ENCODE results near the gene FRYL. TPM values are rescaled to one million over a fixed set of nuclear protein-coding genes. Genes with fewer than 3 reads are reported as not detected.
"Not testable (repeated sequence)": the region's sequence is repeated elsewhere in the genome, so short reads cannot be mapped to it uniquely, and the experiment has no call there.

The FRYL gene
- polyA plus RNA-seq, 1 donor = 45.7 TPM

GRCh38 chr4:48683784-48684666 is 96.1 kb downstream of the FRYL start:
- Histone ChIP-seq H3K9me3 (ENCODE audit: control insufficient read depth, low read depth, low read length) (no peaks in the 10 kb centered on the region), H3K36me3 (ENCODE audit: control insufficient read depth, insufficient read depth, low read length) (no peaks in the 10 kb centered on the region), H3K4me3 (ENCODE audit: low read length) (no peak overlapping the region), H3K27me3 (ENCODE audit: control insufficient read depth, insufficient read depth, low read length) (no peaks in the 10 kb centered on the region), H3K4me1 (ENCODE audit: control insufficient read depth, insufficient read depth, low read length) (no peaks in the 10 kb centered on the region), H3K27ac (ENCODE audit: low read length) (no peak overlapping the region)
- no peak for DNase-seq
- WGBS (ENCODE audit: insufficient coverage, low lambda C conversion rate) = no CpG with 5 or more reads among the region's 1 CpG

- DNase-seq; H3K36me3 ChIP-seq (ENCODE audit: control insufficient read depth, insufficient read depth, low read length); H3K4me3 ChIP-seq (ENCODE audit: low read length); H3K27me3 ChIP-seq (ENCODE audit: control insufficient read depth, insufficient read depth, low read length); H3K27ac ChIP-seq (ENCODE audit: low read length); H3K9me3 ChIP-seq (ENCODE audit: control insufficient read depth, low read depth, low read length); H3K4me1 ChIP-seq (ENCODE audit: control insufficient read depth, insufficient read depth, low read length): not testable (repeated sequence)
- no CpG with 5 or more reads among the region's 3 CpGs for WGBS (ENCODE audit: insufficient coverage, low lambda C conversion rate)
These were observed 97.2 kb downstream of the FRYL start for GRCh38 chr4:48682870-48683269.

GRCh38 chr4:48681856-48682255 is 98.2 kb downstream of the FRYL start:
- Histone ChIP-seq H3K27ac (ENCODE audit: low read length) (peak overlapping the region; percentile 68), H3K27me3 (ENCODE audit: control insufficient read depth, insufficient read depth, low read length) (no peaks in the 10 kb centered on the region), H3K9me3 (ENCODE audit: control insufficient read depth, low read depth, low read length) (no peaks in the 10 kb centered on the region), H3K4me3 (ENCODE audit: low read length) (no peak overlapping the region), H3K4me1 (ENCODE audit: control insufficient read depth, insufficient read depth, low read length) (no peaks in the 10 kb centered on the region), H3K36me3 (ENCODE audit: control insufficient read depth, insufficient read depth, low read length) (no peaks in the 10 kb centered on the region)
- peak; percentile 50 to 73 for DNase-seq

GRCh38 chr4:48680848-48681568 is 99.1 kb downstream of the FRYL start:
- WGBS (ENCODE audit: insufficient coverage, low lambda C conversion rate) = 37% methylated on average over 5 of the region's 12 CpGs
- H3K36me3 ChIP-seq (ENCODE audit: control insufficient read depth, insufficient read depth, low read length) = no peaks in the 10 kb centered on the region
- peaks cover 2% of the 10 kb centered on the region for H3K9me3 ChIP-seq (ENCODE audit: control insufficient read depth, low read depth, low read length)
- peak; percentile 44 to 82 for DNase-seq
- H3K4me3 ChIP-seq (ENCODE audit: low read length) = peak overlapping the region; percentile 32
- H3K27ac ChIP-seq (ENCODE audit: low read length) = peak overlapping the region; percentile 68
- H3K27me3 ChIP-seq (ENCODE audit: control insufficient read depth, insufficient read depth, low read length) = no peaks in the 10 kb centered on the region
- H3K4me1 ChIP-seq (ENCODE audit: control insufficient read depth, insufficient read depth, low read length) = no peaks in the 10 kb centered on the region

GRCh38 chr4:48673537-48673936 is 106.5 kb downstream of the FRYL start:
- Histone ChIP-seq H3K9me3 (ENCODE audit: control insufficient read depth, low read depth, low read length) (peaks cover 11% of the 10 kb centered on the region), H3K4me1 (ENCODE audit: control insufficient read depth, insufficient read depth, low read length) (no peaks in the 10 kb centered on the region), H3K27me3 (ENCODE audit: control insufficient read depth, insufficient read depth, low read length) (no peaks in the 10 kb centered on the region), H3K27ac (ENCODE audit: low read length) (no peak overlapping the region), H3K4me3 (ENCODE audit: low read length) (no peak overlapping the region), H3K36me3 (ENCODE audit: control insufficient read depth, insufficient read depth, low read length) (no peaks in the 10 kb centered on the region)
- 83% methylated on average over 3 of the region's 3 CpGs for WGBS (ENCODE audit: insufficient coverage, low lambda C conversion rate)
- no peak for DNase-seq

GRCh38 chr4:48670587-48670986 is 109.5 kb downstream of the FRYL start:
- H3K27me3 ChIP-seq (ENCODE audit: control insufficient read depth, insufficient read depth, low read length) = no peaks in the 10 kb centered on the region
- H3K4me3 ChIP-seq (ENCODE audit: low read length) = no peak overlapping the region
- H3K9me3 ChIP-seq (ENCODE audit: control insufficient read depth, low read depth, low read length) = peaks cover 8% of the 10 kb centered on the region
- no peak for DNase-seq
- H3K27ac ChIP-seq (ENCODE audit: low read length) = no peak overlapping the region
- peaks cover 27% of the 10 kb centered on the region for H3K4me1 ChIP-seq (ENCODE audit: control insufficient read depth, insufficient read depth, low read length)
- no CpG with 5 or more reads among the region's 1 CpG for WGBS (ENCODE audit: insufficient coverage, low lambda C conversion rate)
- H3K36me3 ChIP-seq (ENCODE audit: control insufficient read depth, insufficient read depth, low read length) = no peaks in the 10 kb centered on the region

GRCh38 chr4:48669086-48669485 is 111.0 kb downstream of the FRYL start:
- Histone ChIP-seq H3K9me3 (ENCODE audit: control insufficient read depth, low read depth, low read length) (no peaks in the 10 kb centered on the region), H3K4me3 (ENCODE audit: low read length) (peak overlapping the region; percentile 16), H3K4me1 (ENCODE audit: control insufficient read depth, insufficient read depth, low read length) (peaks cover 32% of the 10 kb centered on the region), H3K36me3 (ENCODE audit: control insufficient read depth, insufficient read depth, low read length) (no peaks in the 10 kb centered on the region), H3K27me3 (ENCODE audit: control insufficient read depth, insufficient read depth, low read length) (no peaks in the 10 kb centered on the region), H3K27ac (ENCODE audit: low read length) (peak overlapping the region; percentile 97)
- peak in 1 of 2 donors; percentile 74 for DNase-seq
- 7% methylated on average over 1 of the region's 3 CpGs for WGBS (ENCODE audit: insufficient coverage, low lambda C conversion rate)

- peaks cover 32% of the 10 kb centered on the region for H3K4me1 ChIP-seq (ENCODE audit: control insufficient read depth, insufficient read depth, low read length)
- H3K27me3 ChIP-seq (ENCODE audit: control insufficient read depth, insufficient read depth, low read length) = no peaks in the 10 kb centered on the region
- no peaks in the 10 kb centered on the region for H3K36me3 ChIP-seq (ENCODE audit: control insufficient read depth, insufficient read depth, low read length)
- H3K27ac ChIP-seq (ENCODE audit: low read length) = peak overlapping the region; percentile 97
- H3K9me3 ChIP-seq (ENCODE audit: control insufficient read depth, low read depth, low read length) = no peaks in the 10 kb centered on the region
- DNase-seq = peak; percentile 82 to 93
- H3K4me3 ChIP-seq (ENCODE audit: low read length) = no peak overlapping the region
- 8% methylated on average over 2 of the region's 4 CpGs for WGBS (ENCODE audit: insufficient coverage, low lambda C conversion rate)
These were observed 111.6 kb downstream of the FRYL start for GRCh38 chr4:48668254-48669017.

GRCh38 chr4:48667148-48667547 is 112.9 kb downstream of the FRYL start:
- H3K36me3 ChIP-seq (ENCODE audit: control insufficient read depth, insufficient read depth, low read length) = no peaks in the 10 kb centered on the region
- H3K9me3 ChIP-seq (ENCODE audit: control insufficient read depth, low read depth, low read length) = peaks cover 6% of the 10 kb centered on the region
- no CpG with 5 or more reads among the region's 2 CpGs for WGBS (ENCODE audit: insufficient coverage, low lambda C conversion rate)
- peak overlapping the region; percentile 97 for H3K27ac ChIP-seq (ENCODE audit: low read length)
- H3K4me1 ChIP-seq (ENCODE audit: control insufficient read depth, insufficient read depth, low read length) = peaks cover 32% of the 10 kb centered on the region
- no peak for DNase-seq
- H3K27me3 ChIP-seq (ENCODE audit: control insufficient read depth, insufficient read depth, low read length) = no peaks in the 10 kb centered on the region
- no peak overlapping the region for H3K4me3 ChIP-seq (ENCODE audit: low read length)

- Histone ChIP-seq H3K27me3 (ENCODE audit: control insufficient read depth, insufficient read depth, low read length) (no peaks in the 10 kb centered on the region), H3K4me3 (ENCODE audit: low read length) (no peak overlapping the region), H3K36me3 (ENCODE audit: control insufficient read depth, insufficient read depth, low read length) (no peaks in the 10 kb centered on the region), H3K9me3 (ENCODE audit: control insufficient read depth, low read depth, low read length) (peaks cover 9% of the 10 kb centered on the region), H3K4me1 (ENCODE audit: control insufficient read depth, insufficient read depth, low read length) (peaks cover 32% of the 10 kb centered on the region), H3K27ac (ENCODE audit: low read length) (peak overlapping the region; percentile 97)
- whole genome bisulfite sequencing (ENCODE audit: insufficient coverage, low lambda C conversion rate) = no CpG with 5 or more reads among the region's 4 CpGs
- DNase-seq = peak in 1 of 2 donors; percentile 26
These were observed 114.4 kb downstream of the FRYL start for GRCh38 chr4:48665555-48666186.

All from large intestine (tissue), 3 donors.